ENCODE results near the gene MACO1. TPM values are rescaled to one million over a fixed set of nuclear protein-coding genes. Genes with fewer than 3 reads are reported as not detected.
A peak's percentile ranks its signal among the peaks of the same experiment; 100 is the strongest.

MACO1 gene
- total and polyA plus RNA-seq, 9 of the 15 experiments (the other 6 are each of a cell fraction or from before 2014, with no cell fraction given), result 4.6 to 28.4 (median 21.7) TPM

DNA sequence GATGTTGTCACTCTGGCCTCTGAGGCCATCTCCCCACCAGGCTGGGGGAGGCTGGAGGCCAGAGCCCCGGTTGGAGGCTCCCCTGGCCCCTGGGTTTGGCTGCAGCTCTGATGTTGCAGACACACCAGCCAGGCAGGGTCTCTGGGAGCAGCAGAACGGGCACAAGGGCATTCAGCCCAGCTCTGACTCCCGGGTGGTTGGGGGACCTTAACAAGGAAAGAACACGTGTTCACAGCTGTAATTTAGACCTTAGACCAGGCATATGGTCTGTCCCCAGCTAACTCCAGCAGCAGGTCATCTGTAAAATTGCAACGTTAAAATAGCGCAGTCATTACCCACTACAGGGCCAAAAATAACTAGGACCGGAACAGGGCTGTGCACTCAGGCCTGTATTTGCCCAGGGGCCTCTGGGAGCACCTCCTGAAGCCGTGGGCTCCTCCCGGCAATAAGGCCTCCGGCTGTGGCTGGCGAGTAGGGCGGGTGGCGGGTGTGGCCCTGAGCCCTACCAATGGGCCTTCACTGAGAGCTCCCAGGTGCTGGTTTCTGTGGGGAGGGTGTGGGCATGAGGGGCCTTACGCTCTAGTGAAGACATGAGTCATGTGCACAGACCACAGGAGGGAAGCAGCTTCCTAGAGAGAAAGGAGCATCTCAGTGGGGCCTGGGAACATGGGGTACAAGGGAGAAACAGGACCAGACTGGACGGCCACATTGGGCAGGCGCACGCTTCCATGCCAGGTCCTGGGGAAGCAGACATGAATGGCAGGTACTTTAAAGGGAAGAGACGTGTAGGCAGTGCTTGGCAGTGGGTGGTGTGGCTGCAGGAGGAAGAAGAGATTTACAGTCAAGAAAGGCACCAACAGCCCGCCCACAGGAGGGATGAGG is 118.8 kb downstream of the MACO1 start (continued):
- 0 out of 4 replicates have a peak, but pooled peaks of 1 of the 2 experiments have one; percentile 53 for TF ChIP-seq ZNF318 (IDR thresholded peaks at IDR 0.05; ENCODE audit: borderline replicate concordance in 1 of 2, low read depth in 1 of 2)
- TF ChIP-seq, protein P1, sequence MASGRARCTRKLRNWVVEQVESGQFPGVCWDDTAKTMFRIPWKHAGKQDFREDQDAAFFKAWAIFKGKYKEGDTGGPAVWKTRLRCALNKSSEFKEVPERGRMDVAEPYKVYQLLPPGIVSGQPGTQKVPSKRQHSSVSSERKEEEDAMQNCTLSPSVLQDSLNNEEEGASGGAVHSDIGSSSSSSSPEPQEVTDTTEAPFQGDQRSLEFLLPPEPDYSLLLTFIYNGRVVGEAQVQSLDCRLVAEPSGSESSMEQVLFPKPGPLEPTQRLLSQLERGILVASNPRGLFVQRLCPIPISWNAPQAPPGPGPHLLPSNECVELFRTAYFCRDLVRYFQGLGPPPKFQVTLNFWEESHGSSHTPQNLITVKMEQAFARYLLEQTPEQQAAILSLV (tag; IDR thresholded peaks at IDR 0.05), result peak; percentile 15; the same call in 1 of the 2 replicates
- peak; percentile 55 for TF ChIP-seq CREB3 (tag; conservative IDR thresholded peaks at IDR 0.05; ENCODE audit: low read depth)
- peak in 1 of 2 experiments; percentile 66; a peak in 1 of 4 replicates for TF ChIP-seq RCOR1 (IDR thresholded peaks at IDR 0.05; ENCODE audit: borderline replicate concordance in 1 of 2, low read depth in 2 of 2, low read length in 2 of 2)
- peak; percentile 75; the same call in 1 of the 2 replicates for TF ChIP-seq ZNF584 (CRISPR knock-in tag; IDR thresholded peaks at IDR 0.05; ENCODE audit: low read depth)
- TF ChIP-seq, protein P2, sequence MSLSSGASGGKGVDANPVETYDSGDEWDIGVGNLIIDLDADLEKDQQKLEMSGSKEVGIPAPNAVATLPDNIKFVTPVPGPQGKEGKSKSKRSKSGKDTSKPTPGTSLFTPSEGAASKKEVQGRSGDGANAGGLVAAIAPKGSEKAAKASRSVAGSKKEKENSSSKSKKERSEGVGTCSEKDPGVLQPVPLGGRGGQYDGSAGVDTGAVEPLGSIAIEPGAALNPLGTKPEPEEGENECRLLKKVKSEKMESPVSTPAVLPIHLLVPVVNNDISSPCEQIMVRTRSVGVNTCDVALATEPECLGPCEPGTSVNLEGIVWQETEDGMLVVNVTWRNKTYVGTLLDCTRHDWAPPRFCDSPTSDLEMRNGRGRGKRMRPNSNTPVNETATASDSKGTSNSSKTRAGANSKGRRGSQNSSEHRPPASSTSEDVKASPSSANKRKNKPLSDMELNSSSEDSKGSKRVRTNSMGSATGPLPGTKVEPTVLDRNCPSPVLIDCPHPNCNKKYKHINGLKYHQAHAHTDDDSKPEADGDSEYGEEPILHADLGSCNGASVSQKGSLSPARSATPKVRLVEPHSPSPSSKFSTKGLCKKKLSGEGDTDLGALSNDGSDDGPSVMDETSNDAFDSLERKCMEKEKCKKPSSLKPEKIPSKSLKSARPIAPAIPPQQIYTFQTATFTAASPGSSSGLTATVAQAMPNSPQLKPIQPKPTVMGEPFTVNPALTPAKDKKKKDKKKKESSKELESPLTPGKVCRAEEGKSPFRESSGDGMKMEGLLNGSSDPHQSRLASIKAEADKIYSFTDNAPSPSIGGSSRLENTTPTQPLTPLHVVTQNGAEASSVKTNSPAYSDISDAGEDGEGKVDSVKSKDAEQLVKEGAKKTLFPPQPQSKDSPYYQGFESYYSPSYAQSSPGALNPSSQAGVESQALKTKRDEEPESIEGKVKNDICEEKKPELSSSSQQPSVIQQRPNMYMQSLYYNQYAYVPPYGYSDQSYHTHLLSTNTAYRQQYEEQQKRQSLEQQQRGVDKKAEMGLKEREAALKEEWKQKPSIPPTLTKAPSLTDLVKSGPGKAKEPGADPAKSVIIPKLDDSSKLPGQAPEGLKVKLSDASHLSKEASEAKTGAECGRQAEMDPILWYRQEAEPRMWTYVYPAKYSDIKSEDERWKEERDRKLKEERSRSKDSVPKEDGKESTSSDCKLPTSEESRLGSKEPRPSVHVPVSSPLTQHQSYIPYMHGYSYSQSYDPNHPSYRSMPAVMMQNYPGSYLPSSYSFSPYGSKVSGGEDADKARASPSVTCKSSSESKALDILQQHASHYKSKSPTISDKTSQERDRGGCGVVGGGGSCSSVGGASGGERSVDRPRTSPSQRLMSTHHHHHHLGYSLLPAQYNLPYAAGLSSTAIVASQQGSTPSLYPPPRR (CRISPR knock-in tag; IDR thresholded peaks at IDR 0.05; ENCODE audit: borderline replicate concordance), result peak; percentile 53; the same call in 1 of the 2 replicates
- peak; percentile 28 to 53; a peak in 2 of 4 replicates for TF ChIP-seq FOXK2 (conservative IDR thresholded peaks at IDR 0.05 in 1 of 2, IDR thresholded peaks at IDR 0.05 in 1 of 2; ENCODE audit: low read depth in 2 of 2)
- TF ChIP-seq POLR2AphosphoS5 (IDR thresholded peaks at IDR 0.05; ENCODE audit: control insufficient read depth, insufficient read depth, low read depth, low read length), result peak; percentile 74

Measured in K562 (cell line).